Measurements from ENCODE around the gene DOCK10. TPM values are rescaled to one million over a fixed set of nuclear protein-coding genes. Genes with fewer than 3 reads are reported as not detected.
A peak's percentile ranks its signal among the peaks of the same experiment; 100 is the strongest.

Gene DOCK10
- total and polyA plus RNA-seq, 2 experiments from 2014 or later: 1.1 to 3.2 TPM

DNA sequence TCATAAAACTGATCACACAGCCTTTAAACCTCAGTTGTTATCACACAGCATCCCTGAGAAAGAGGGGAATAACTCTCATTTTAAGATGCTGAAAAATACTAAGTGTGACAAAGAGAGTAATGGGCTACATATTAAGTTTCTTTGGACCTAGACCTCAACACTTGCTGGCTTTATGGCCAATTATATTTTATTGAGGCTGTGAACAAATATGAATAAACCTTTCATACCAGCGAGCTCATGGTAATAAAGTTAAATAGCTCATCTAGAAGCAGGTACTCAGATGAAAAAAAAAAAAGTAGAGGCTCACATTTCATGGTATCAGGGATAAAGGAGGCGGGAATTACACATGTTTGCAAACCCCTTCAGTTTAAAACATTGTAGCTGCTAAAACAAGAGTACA lies 75.7 kb downstream of the DOCK10 start:
- Histone ChIP-seq H3K4me1 (ENCODE audit: insufficient read depth) (no peaks in the 10 kb centered on the region), H3K9me3 (ENCODE audit: low read depth) (no peaks in the 10 kb centered on the region), H3K4me2 (no peak overlapping the region), H4K20me1 (ENCODE audit: insufficient read depth, poor library complexity, severe bottlenecking) (no peaks in the 10 kb centered on the region), H2AFZ (no peak overlapping the region), H3K79me2 (no peaks in the 10 kb centered on the region), H3K27me3 (no peaks in the 10 kb centered on the region), H3K36me3 (replicated peaks; ENCODE audit: insufficient read depth, low read depth) (no peaks in the 10 kb centered on the region), H3K9me2 (replicated peaks; ENCODE audit: insufficient read depth) (no peaks in the 10 kb centered on the region), H3K4me3 (no peak overlapping the region), H3K27ac (no peak overlapping the region)
- 62% methylated on average over 2 of the region's 2 CpGs for WGBS (ENCODE audit: low lambda C conversion rate, missing lambda C conversion rate)
- TF ChIP-seq, protein P1, sequence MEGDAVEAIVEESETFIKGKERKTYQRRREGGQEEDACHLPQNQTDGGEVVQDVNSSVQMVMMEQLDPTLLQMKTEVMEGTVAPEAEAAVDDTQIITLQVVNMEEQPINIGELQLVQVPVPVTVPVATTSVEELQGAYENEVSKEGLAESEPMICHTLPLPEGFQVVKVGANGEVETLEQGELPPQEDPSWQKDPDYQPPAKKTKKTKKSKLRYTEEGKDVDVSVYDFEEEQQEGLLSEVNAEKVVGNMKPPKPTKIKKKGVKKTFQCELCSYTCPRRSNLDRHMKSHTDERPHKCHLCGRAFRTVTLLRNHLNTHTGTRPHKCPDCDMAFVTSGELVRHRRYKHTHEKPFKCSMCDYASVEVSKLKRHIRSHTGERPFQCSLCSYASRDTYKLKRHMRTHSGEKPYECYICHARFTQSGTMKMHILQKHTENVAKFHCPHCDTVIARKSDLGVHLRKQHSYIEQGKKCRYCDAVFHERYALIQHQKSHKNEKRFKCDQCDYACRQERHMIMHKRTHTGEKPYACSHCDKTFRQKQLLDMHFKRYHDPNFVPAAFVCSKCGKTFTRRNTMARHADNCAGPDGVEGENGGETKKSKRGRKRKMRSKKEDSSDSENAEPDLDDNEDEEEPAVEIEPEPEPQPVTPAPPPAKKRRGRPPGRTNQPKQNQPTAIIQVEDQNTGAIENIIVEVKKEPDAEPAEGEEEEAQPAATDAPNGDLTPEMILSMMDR (IDR thresholded peaks at IDR 0.05; ENCODE audit: poor library complexity): no peak
- TF ChIP-seq EZH2 (IDR thresholded peaks at IDR 0.05; ENCODE audit: borderline replicate concordance): no peak
- no peak for TF ChIP-seq EZH2phosphoT487 (IDR thresholded peaks at IDR 0.05; ENCODE audit: low read depth, severe bottlenecking, unreplicated experiment)
- DNase-seq (ENCODE audit: low spot score): no peak

DNA sequence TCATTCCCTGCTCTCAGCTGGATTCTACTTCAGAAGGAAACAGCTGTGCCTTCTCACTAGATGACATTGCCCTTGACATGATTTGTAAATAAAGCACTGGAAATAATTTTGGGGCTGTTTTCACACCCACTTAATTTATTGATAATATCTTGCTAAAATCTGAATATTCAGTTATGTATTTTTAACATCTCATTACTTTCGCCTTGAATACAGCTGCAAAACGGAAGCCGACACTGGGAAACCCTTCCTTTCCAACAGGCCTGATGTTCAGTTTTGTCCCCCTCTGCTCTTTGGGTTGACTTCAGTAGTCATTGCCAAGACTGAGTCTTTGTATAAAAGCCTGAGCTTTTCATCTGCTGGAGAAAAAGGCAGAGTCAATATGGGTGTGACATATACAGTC lies 82.7 kb downstream of the DOCK10 start:
- H2AFZ ChIP-seq: no peak overlapping the region
- H3K9me3 ChIP-seq (ENCODE audit: low read depth): no peaks in the 10 kb centered on the region
- peaks cover 4% of the 10 kb centered on the region for H3K4me1 ChIP-seq (ENCODE audit: insufficient read depth)
- peak overlapping the region; percentile 64 for H3K27ac ChIP-seq
- H3K36me3 ChIP-seq (replicated peaks; ENCODE audit: insufficient read depth, low read depth): no peaks in the 10 kb centered on the region
- 97% methylated on average over 3 of the region's 3 CpGs for WGBS (ENCODE audit: low lambda C conversion rate, missing lambda C conversion rate)
- H3K9me2 ChIP-seq (replicated peaks; ENCODE audit: insufficient read depth): no peaks in the 10 kb centered on the region
- TF ChIP-seq, protein P1 (IDR thresholded peaks at IDR 0.05; ENCODE audit: poor library complexity): no peak
- TF ChIP-seq EZH2phosphoT487 (IDR thresholded peaks at IDR 0.05; ENCODE audit: low read depth, severe bottlenecking, unreplicated experiment) (no peak), EZH2 (IDR thresholded peaks at IDR 0.05; ENCODE audit: borderline replicate concordance) (no peak)
- no peak for DNase-seq (ENCODE audit: low spot score)
- H3K79me2 ChIP-seq: no peaks in the 10 kb centered on the region
- H3K4me2 ChIP-seq: no peak overlapping the region
- H3K4me3 ChIP-seq: no peak overlapping the region
- H4K20me1 ChIP-seq (ENCODE audit: insufficient read depth, poor library complexity, severe bottlenecking): no peaks in the 10 kb centered on the region
- H3K27me3 ChIP-seq: no peaks in the 10 kb centered on the region

DNA sequence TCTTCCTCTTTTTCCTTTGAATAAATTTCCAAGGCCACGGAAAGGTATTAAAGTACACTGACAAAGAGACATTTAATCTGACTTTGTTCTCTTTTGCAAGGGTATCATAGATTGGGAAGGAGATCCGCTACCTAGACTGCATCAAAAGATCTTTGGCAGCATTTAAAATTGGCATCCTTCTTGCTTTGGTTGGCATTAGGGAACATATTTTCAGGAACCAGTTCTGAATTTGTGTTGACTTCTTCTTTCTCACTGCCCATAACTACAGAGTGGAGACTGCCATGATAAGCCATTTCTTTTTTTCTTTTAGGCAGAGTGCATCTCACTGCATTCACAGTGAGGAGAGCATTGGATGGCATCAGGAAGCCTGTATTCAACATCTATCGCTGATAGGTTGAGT lies 83.4 kb downstream of the DOCK10 start:
- Histone ChIP-seq H3K9me3 (ENCODE audit: low read depth) (no peaks in the 10 kb centered on the region), H3K4me3 (no peak overlapping the region), H3K4me1 (ENCODE audit: insufficient read depth) (peaks cover 4% of the 10 kb centered on the region), H4K20me1 (ENCODE audit: insufficient read depth, poor library complexity, severe bottlenecking) (no peaks in the 10 kb centered on the region), H3K4me2 (no peak overlapping the region), H3K27me3 (no peaks in the 10 kb centered on the region), H3K36me3 (replicated peaks; ENCODE audit: insufficient read depth, low read depth) (no peaks in the 10 kb centered on the region), H3K79me2 (no peaks in the 10 kb centered on the region), H3K9me2 (replicated peaks; ENCODE audit: insufficient read depth) (no peaks in the 10 kb centered on the region), H3K27ac (peak overlapping the region; percentile 64), H2AFZ (no peak overlapping the region)
- DNase-seq (ENCODE audit: low spot score): no peak
- WGBS (ENCODE audit: low lambda C conversion rate, missing lambda C conversion rate): 69% methylated on average over 3 of the region's 3 CpGs
- TF ChIP-seq, protein P1 (IDR thresholded peaks at IDR 0.05; ENCODE audit: poor library complexity): no peak
- TF ChIP-seq EZH2 (IDR thresholded peaks at IDR 0.05; ENCODE audit: borderline replicate concordance) (no peak), EZH2phosphoT487 (IDR thresholded peaks at IDR 0.05; ENCODE audit: low read depth, severe bottlenecking, unreplicated experiment) (no peak)

DNA sequence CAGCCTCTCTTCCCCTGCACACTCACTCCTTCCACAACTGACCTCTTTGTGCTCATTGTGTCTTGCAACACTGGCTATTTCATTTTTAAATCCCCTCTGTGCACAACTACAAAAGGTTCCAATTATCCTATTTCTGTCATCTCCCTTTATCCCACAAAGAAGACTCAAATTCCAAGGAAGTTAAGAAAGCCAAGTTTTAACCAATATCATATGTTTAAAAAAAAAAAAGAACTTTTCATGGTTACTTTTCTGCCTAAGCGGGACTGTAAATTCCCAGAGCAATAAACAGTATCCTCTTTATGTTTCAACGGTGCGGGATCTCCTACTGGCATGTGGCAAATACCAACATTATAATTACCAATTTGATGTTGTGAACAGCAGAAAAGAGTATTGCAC lies 83.8 kb downstream of the DOCK10 start:
- Histone ChIP-seq H3K79me2 (no peaks in the 10 kb centered on the region), H3K27ac (peak overlapping the region; percentile 64), H3K4me3 (no peak overlapping the region), H2AFZ (no peak overlapping the region), H3K27me3 (no peaks in the 10 kb centered on the region), H3K36me3 (replicated peaks; ENCODE audit: insufficient read depth, low read depth) (no peaks in the 10 kb centered on the region), H3K9me3 (ENCODE audit: low read depth) (no peaks in the 10 kb centered on the region), H4K20me1 (ENCODE audit: insufficient read depth, poor library complexity, severe bottlenecking) (no peaks in the 10 kb centered on the region), H3K4me2 (no peak overlapping the region), H3K9me2 (replicated peaks; ENCODE audit: insufficient read depth) (no peaks in the 10 kb centered on the region), H3K4me1 (ENCODE audit: insufficient read depth) (peaks cover 4% of the 10 kb centered on the region)
- DNase-seq (ENCODE audit: low spot score): peak; percentile 4
- WGBS (ENCODE audit: low lambda C conversion rate, missing lambda C conversion rate): 67% methylated on average over 3 of the region's 3 CpGs
- TF ChIP-seq, protein P1 (IDR thresholded peaks at IDR 0.05; ENCODE audit: poor library complexity): no peak
- TF ChIP-seq EZH2phosphoT487 (IDR thresholded peaks at IDR 0.05; ENCODE audit: low read depth, severe bottlenecking, unreplicated experiment): no peak
- TF ChIP-seq EZH2 (IDR thresholded peaks at IDR 0.05; ENCODE audit: borderline replicate concordance): no peak
